GM12878 (cell line): Measurements from ENCODE around the gene TP63. TPM values are rescaled to one million over a fixed set of nuclear protein-coding genes. Genes with fewer than 3 reads are reported as not detected.

ENCODE experiments used
- ATAC-seq: fragments of 200-7000 bp; cut with Tn5 transposase; 3 replicates; pipeline ENCODE4 v1.9.1; 2020; ENCODE audit warnings: mild to moderate bottlenecking, moderate library complexity
- BruUV-seq: library from RNA; stranded (reverse); fragments of 400-500 nt; replicated peaks from 2 replicates; lab custom pipeline; 2021; lab: Mats Ljungman, UMichigan
- CTCF ChIA-PET: fragments of 300-600 bp; sonication (Branson Sonifier 250); formaldehyde crosslinking; extraction: SDS; loops from one replicate; lab custom pipeline; 2021; ENCODE audit warnings: inconsistent platforms; lab: Yijun Ruan, JAX
- POLR2A ChIA-PET: fragments of 350-600 bp; formaldehyde crosslinking; extraction: SDS; loops from one replicate; lab custom pipeline; 2021; ENCODE audit warnings: inconsistent platforms; lab: Charles Lee
- RAD21 ChIA-PET: fragments of 300-600 bp; sonication (Branson Sonifier 250); formaldehyde crosslinking; loops from one replicate; lab custom pipeline; 2023; ENCODE audit warnings: antibody characterized with exemption; ENCODE audit not compliant: unreplicated experiment; lab: Charles Lee
- SMC1A ChIA-PET: fragments of 300-600 bp; sonication (Branson Sonifier 250); formaldehyde crosslinking; loops from one replicate; lab custom pipeline; 2023; ENCODE audit not compliant: unreplicated experiment, uncharacterized antibody; lab: Charles Lee
- DNase-seq: peaks from one replicate; pipeline ENCODE4 v3.0.0-alpha.2; 2011; ENCODE audit warnings: low read depth, low spot score
- FAIRE-seq: peaks from 3 replicates; lab custom pipeline; 2011; peaks lifted over from hg19 to GRCh38; lab: Jason Lieb, UNC
- H2AFZ ChIP-seq: 2 replicates; pipeline ENCODE4 v1.6.0; 2011; ENCODE audit warnings: low read depth, low read length, control low read depth; ENCODE audit not compliant: control insufficient read depth
- H3K27ac ChIP-seq: 2 replicates; pipeline ENCODE4 v1.5.1; 2011; ENCODE audit warnings: control low read depth; ENCODE audit not compliant: control insufficient read depth, insufficient read depth
- H3K27me3 ChIP-seq, 2 experiments: replicated peaks in 1 of 2; 2 replicates each; pipeline versions ENCODE4 v1.6.0 to v1.6.1; 2011; ENCODE audit warnings: low read length in 1 of 2; ENCODE audit not compliant: control insufficient read depth in 2 of 2, insufficient read depth in 2 of 2
- H3K36me3 ChIP-seq, 2 experiments: 2 replicates each; pipeline ENCODE4 v1.5.1; 2011; ENCODE audit warnings: low read length in 1 of 2; ENCODE audit not compliant: control insufficient read depth in 2 of 2, insufficient read depth in 2 of 2
- H3K4me1 ChIP-seq: 2 replicates; pipeline ENCODE4 v1.6.1; 2011; ENCODE audit warnings: mild to moderate bottlenecking, low read length, moderate library complexity, mixed read lengths; ENCODE audit not compliant: control insufficient read depth, insufficient read depth
- H3K4me2 ChIP-seq: 2 replicates; pipeline ENCODE4 v1.6.0; 2011; ENCODE audit warnings: control low read depth; ENCODE audit not compliant: control insufficient read depth, insufficient read depth
- H3K4me3 ChIP-seq: fragments of 200-600 bp; sonication (generic); 2 replicates; pipeline ENCODE4 v1.5.1; 2016
- H3K79me2 ChIP-seq: 2 replicates; pipeline ENCODE4 v1.6.0; 2011; ENCODE audit warnings: low read length; ENCODE audit not compliant: control insufficient read depth, insufficient read depth
- H3K9ac ChIP-seq: 2 replicates; pipeline ENCODE4 v1.8.0; 2011; ENCODE audit warnings: low read length, control low read depth, mixed read lengths; ENCODE audit not compliant: control insufficient read depth, insufficient read depth
- H3K9me3 ChIP-seq: replicated peaks from 3 replicates; pipeline ENCODE4 v1.5.1; 2011; ENCODE audit warnings: mild to moderate bottlenecking, low read length; ENCODE audit not compliant: control insufficient read depth, insufficient read depth
- H4K20me1 ChIP-seq: 2 replicates; pipeline ENCODE4 v1.6.0; 2011; ENCODE audit not compliant: control insufficient read depth, insufficient read depth
- ATF7 ChIP-seq: fragments of 450-650 bp; IDR thresholded peaks from 2 replicates; pipeline ENCODE4 v1.6.1; 2016; ENCODE audit warnings: low read depth, mild to moderate bottlenecking
- CREM ChIP-seq: IDR thresholded peaks from 2 replicates; pipeline ENCODE4 v1.6.1; 2014; ENCODE audit warnings: antibody characterized with exemption, low read depth
- KDM1A ChIP-seq: fragments of 200-600 bp; sonication (generic); IDR thresholded peaks from 2 replicates; pipeline ENCODE4 v1.6.1; 2016; ENCODE audit warnings: borderline replicate concordance
- MXI1 ChIP-seq: fragments of 150-350 bp; IDR thresholded peaks from 2 replicates; pipeline ENCODE4 v1.6.1; 2011; ENCODE audit warnings: low read depth, mild to moderate bottlenecking, inconsistent platforms, low read length, improper control_type of control experiment
- NFXL1 ChIP-seq: fragments of 450-650 bp; IDR thresholded peaks from 2 replicates; pipeline ENCODE4 v1.6.1; 2017; ENCODE audit warnings: antibody characterized with exemption, mild to moderate bottlenecking, borderline replicate concordance
- PML ChIP-seq: IDR thresholded peaks from 2 replicates; pipeline ENCODE4 v1.6.1; 2012; ENCODE audit warnings: low read length, inconsistent platforms
- POU2F2 ChIP-seq: IDR thresholded peaks from 3 replicates; pipeline ENCODE4 v1.6.1; 2011; ENCODE audit warnings: low read depth, mild to moderate bottlenecking, low read length, borderline replicate concordance
- RAD21 ChIP-seq: IDR thresholded peaks from 2 replicates; pipeline ENCODE4 v1.6.1; 2011; ENCODE audit warnings: mild to moderate bottlenecking, low read depth, low read length, moderate library complexity; ENCODE audit not compliant: insufficient read depth
- SMC3 ChIP-seq: IDR thresholded peaks from 2 replicates; pipeline ENCODE4 v1.6.1; 2011; ENCODE audit warnings: low read length, improper control_type of control experiment, borderline replicate concordance
- SP1 ChIP-seq: IDR thresholded peaks from one replicate; pipeline ENCODE4 v1.6.1; 2011; ENCODE audit warnings: low read depth, low read length
- TCF3 ChIP-seq: IDR thresholded peaks from 2 replicates; pipeline ENCODE4 v1.6.1; 2012; ENCODE audit warnings: low read depth, mild to moderate bottlenecking, low read length, borderline replicate concordance; ENCODE audit not compliant: insufficient read depth
- WRNIP1 ChIP-seq: IDR thresholded peaks from 2 replicates; pipeline ENCODE4 v1.6.1; 2011; ENCODE audit warnings: low read depth, low read length, improper control_type of control experiment, borderline replicate concordance
- WGBS: methylation state at CpG from one replicate; pipeline ENCODE4 v1.1.6; 2016; ENCODE audit warnings: low lambda C conversion rate; ENCODE audit not compliant: insufficient replicate concordance, insufficient coverage; ENCODE audit errors: missing lambda C conversion rate; 5-methylcytosine and 5-hydroxymethylcytosine counted together
- in situ Hi-C: fragments of 300-500 bp; cut with MboI; formaldehyde crosslinking; loops from 9 replicates; pipeline ENCODE4 v1.14.3; 2018; ENCODE audit warnings: mixed read lengths
- intact Hi-C: fragments of 100-400 bp; cut with micrococcal nuclease; formaldehyde crosslinking; loops from one replicate; pipeline ENCODE4 v1.14.2; 2022; ENCODE audit not compliant: unreplicated experiment
- polyA plus RNA-seq, 11 experiments: library from polyadenylated mRNA; depleted of rRNA in 4 of 11; unstranded in 6 of 11; stranded (reverse) in 5 of 11; fragments of >200 nt; fragmentation: Nextera tagmentation in 4 of 11; fragmentation: Illumina TruSeq in 1 of 11; extraction: Ambion mirVana in 4 of 11; extraction: Trizol in 1 of 11; gene quantifications; 1 replicate in 1 of 11; 2 replicates in 10 of 11; pipeline versions ENCODE4 v1.2.1 to v1.2.3, GENCODE V29; 2011 to 2016; ENCODE audit warnings: inconsistent platforms in 2 of 11, missing spikeins in 2 of 11, low read depth in 1 of 11
- total RNA-seq, 4 experiments: library from RNA; depleted of rRNA in 3 of 4; stranded (reverse); fragments of >200 nt in 3 of 4; fragmentation: Illumina TruSeq in 1 of 4; extraction: Trizol in 1 of 4; gene quantifications; 2 replicates each; pipeline versions ENCODE4 v1.2.1 to v1.2.3, GENCODE V29; 2013 to 2021

Gene TP63
- total and polyA plus RNA-seq, 10 of the 15 experiments (the other 5 are each of a cell fraction or from before 2014, with no cell fraction given), result 1.4 to 10.8 (median 6.2) TPM

- ChIA-PET SMC1A (interaction anchor here (0.9 to 2.7 kb wide), 6 partner anchors 9 to 668 kb away, joined by 3 to 10 read pairs (median 4); no protein-coding TSS in a partner anchor), POLR2A (no interaction called here), CTCF (interaction anchor here (0.6 to 4.9 kb wide), 10 partner anchors 9 to 672 kb away, joined by 3 to 32 read pairs (median 4); no protein-coding TSS in a partner anchor), RAD21 (interaction anchor here (0.8 to 1.2 kb wide), 3 partner anchors 429 to 670 kb away, joined by 3 to 6 read pairs (median 3); no protein-coding TSS in a partner anchor)
- Histone ChIP-seq H3K4me1 (no peaks in the 10 kb centered on the region), H3K27ac (no peak overlapping the region), H3K4me2 (no peak overlapping the region), H3K9me3 (no peaks in the 10 kb centered on the region), H3K27me3 (no peaks in the 10 kb centered on the region), H3K79me2 (no peaks in the 10 kb centered on the region), H2AFZ (no peak overlapping the region), H3K4me3 (no peak overlapping the region), H3K36me3 (no peaks in the 10 kb centered on the region), H4K20me1 (no peaks in the 10 kb centered on the region), H3K9ac (no peak overlapping the region)
- TF ChIP-seq PML (no peak), KDM1A (no peak), ATF7 (no peak), MXI1 (no peak), TCF3 (no peak), RAD21 (no peak), POU2F2 (no peak), SP1 (no peak), CREM (no peak), WRNIP1 (no peak), SMC3 (no peak), NFXL1 (no peak)
- BruUV-seq, result no TSS peak
- in situ Hi-C loops, result no loop called here
- 68% methylated on average over 5 of the region's 5 CpGs for WGBS
- no peak for DNase-seq
- intact Hi-C loops, result loop anchor here (10.0 kb wide), 1 partner anchor 376 kb away; no protein-coding TSS in a partner anchor
- FAIRE-seq, result no peak
- ATAC-seq, result no peak
Observed at GRCh38 chr3:189941125-189941524, 309.9 kb downstream of the TP63 start.
